Measurements from ENCODE around the gene LRMDA.
A peak's percentile ranks its signal among the peaks of the same experiment; 100 is the strongest.

The LRMDA gene

DNA sequence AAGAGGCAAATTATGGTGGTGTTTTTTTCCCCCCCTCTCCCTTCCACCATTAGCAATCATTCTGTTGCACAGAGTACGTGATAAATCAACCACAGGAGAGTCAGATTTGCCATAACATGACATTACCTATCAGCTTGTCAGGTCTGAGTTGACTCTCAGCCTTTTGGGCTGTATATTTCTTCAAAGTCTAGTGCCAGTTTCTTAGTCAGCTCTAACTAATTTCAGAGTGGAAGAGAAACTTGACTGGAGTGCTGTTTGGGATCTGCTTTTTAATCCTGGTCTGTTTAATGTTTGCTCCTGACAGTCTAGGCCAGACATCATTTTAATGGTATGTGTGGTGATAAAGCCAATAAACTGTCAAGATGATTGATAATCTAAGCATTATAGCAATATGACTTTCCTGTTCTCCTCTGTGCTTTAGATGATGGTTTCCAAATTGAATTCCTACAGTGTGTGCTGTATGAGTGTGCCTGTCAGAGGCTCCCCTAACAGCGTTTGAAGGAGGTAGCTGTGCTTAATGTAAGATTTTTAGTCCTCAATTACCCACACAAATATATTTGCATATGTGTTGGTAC, 76.9 kb downstream of the LRMDA start:
- 7% methylated on average over 1 of the region's 2 CpGs for WGBS
- H3K4me3 ChIP-seq (ENCODE audit: insufficient read depth in 1 of 2, low read depth in 1 of 2, low read length in 2 of 2): peak overlapping the region in 1 of 2 experiments; percentile 28
- H3K4me2 ChIP-seq (ENCODE audit: low read length, poor library complexity, severe bottlenecking): no peak overlapping the region
- peak overlapping the region in 1 of 2 experiments; percentile 6 for H3K18ac ChIP-seq (ENCODE audit: low read depth in 1 of 2, low read length in 2 of 2)
- H3K79me1 ChIP-seq (replicated peaks; ENCODE audit: low read length, poor library complexity, severe bottlenecking): no peaks in the 10 kb centered on the region
- peaks cover 0 to 39% of the 10 kb centered on the region in 2 experiments for H3K27me3 ChIP-seq (ENCODE audit: control insufficient read depth in 1 of 2, insufficient read depth in 1 of 2, low read length in 2 of 2)
- no peaks in the 10 kb centered on the region for H3K36me3 ChIP-seq (ENCODE audit: control insufficient read depth in 1 of 2, insufficient read depth in 2 of 2, low read depth in 1 of 2, low read length in 2 of 2)
- no peaks in the 10 kb centered on the region for H3K9me3 ChIP-seq (ENCODE audit: control insufficient read depth, low read length)
- H2AFZ ChIP-seq (ENCODE audit: low read depth, low read length): no peak overlapping the region
- peak overlapping the region; percentile 35 for H4K8ac ChIP-seq (ENCODE audit: low read length)
- peak overlapping the region in 1 of 2 experiments; percentile 3 for H2BK12ac ChIP-seq (ENCODE audit: low read length in 2 of 2)
- H3K14ac ChIP-seq (ENCODE audit: low read length in 2 of 2): no peak overlapping the region
- H2BK120ac ChIP-seq (ENCODE audit: low read depth, low read length): no peak overlapping the region
- H2BK5ac ChIP-seq (ENCODE audit: low read depth, low read length, poor library complexity, severe bottlenecking): no peak overlapping the region
- peak overlapping the region; percentile 51 for H3K9ac ChIP-seq (ENCODE audit: low read length)
- no peak overlapping the region for H3K4ac ChIP-seq (ENCODE audit: low read depth in 1 of 2, low read length in 2 of 2)
- peak; percentile 93 for DNase-seq
- no peak overlapping the region for H3K27ac ChIP-seq (ENCODE audit: low read length, poor library complexity, severe bottlenecking)
- H4K91ac ChIP-seq (ENCODE audit: low read length): no peak overlapping the region
- H2AK5ac ChIP-seq (ENCODE audit: low read length, severe bottlenecking): no peak overlapping the region
- no peak overlapping the region for H2BK15ac ChIP-seq (ENCODE audit: low read depth, poor library complexity, severe bottlenecking)
- no peak overlapping the region for H3K23ac ChIP-seq (ENCODE audit: low read length in 2 of 2)
- H3K4me1 ChIP-seq (ENCODE audit: control insufficient read depth, insufficient read depth, low read depth, low read length): peaks cover 1% of the 10 kb centered on the region

DNA sequence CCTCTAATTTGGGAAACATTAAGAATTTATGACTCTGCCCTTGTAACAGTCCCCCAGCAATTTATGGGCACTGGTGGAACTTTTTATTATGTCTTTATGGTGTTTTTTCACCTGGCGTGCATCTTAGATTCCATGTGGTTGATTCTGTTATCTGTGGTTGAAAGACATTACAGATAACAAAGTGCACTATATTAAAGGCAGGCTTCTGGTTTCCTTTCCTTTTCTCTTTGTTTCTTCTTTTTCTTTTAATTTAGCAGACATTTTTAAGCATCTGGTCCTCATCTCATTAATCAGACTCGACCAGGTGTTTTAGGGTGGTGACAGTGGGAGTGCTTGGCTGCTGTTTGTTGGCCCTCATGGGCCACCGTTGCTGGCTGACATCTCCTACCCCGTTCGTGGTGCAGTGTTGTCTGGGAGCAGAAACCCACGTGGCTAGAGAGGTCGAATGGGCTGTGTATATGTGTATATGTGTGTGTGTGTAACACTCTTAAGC, 77.4 kb downstream of the LRMDA start:
- Histone ChIP-seq H3K4me1 (ENCODE audit: control insufficient read depth, insufficient read depth, low read depth, low read length) (peaks cover 1% of the 10 kb centered on the region), H2BK12ac (ENCODE audit: low read length in 2 of 2) (peak overlapping the region in 1 of 2 experiments; percentile 98), H2BK120ac (ENCODE audit: low read depth, low read length) (peak overlapping the region; percentile 94), H3K18ac (ENCODE audit: low read depth in 1 of 2, low read length in 2 of 2) (peak overlapping the region in 1 of 2 experiments; percentile 94), H3K36me3 (ENCODE audit: control insufficient read depth in 1 of 2, insufficient read depth in 2 of 2, low read depth in 1 of 2, low read length in 2 of 2) (no peaks in the 10 kb centered on the region), H3K9ac (ENCODE audit: low read length) (peak overlapping the region; percentile 51), H3K27ac (ENCODE audit: low read length, poor library complexity, severe bottlenecking) (no peak overlapping the region), H3K27me3 (ENCODE audit: control insufficient read depth in 1 of 2, insufficient read depth in 1 of 2, low read length in 2 of 2) (peaks cover 0 to 44% of the 10 kb centered on the region in 2 experiments), H3K9me3 (ENCODE audit: control insufficient read depth, low read length) (no peaks in the 10 kb centered on the region), H2AFZ (ENCODE audit: low read depth, low read length) (no peak overlapping the region), H3K4ac (ENCODE audit: low read depth in 1 of 2, low read length in 2 of 2) (peak overlapping the region in 1 of 2 experiments; percentile 66), H3K4me2 (ENCODE audit: low read length, poor library complexity, severe bottlenecking) (no peak overlapping the region), H4K91ac (ENCODE audit: low read length) (no peak overlapping the region), H2BK5ac (ENCODE audit: low read depth, low read length, poor library complexity, severe bottlenecking) (no peak overlapping the region), H2BK15ac (ENCODE audit: low read depth, poor library complexity, severe bottlenecking) (no peak overlapping the region), H4K8ac (ENCODE audit: low read length) (peak overlapping the region; percentile 78), H3K23ac (ENCODE audit: low read length in 2 of 2) (no peak overlapping the region), H3K79me1 (replicated peaks; ENCODE audit: low read length, poor library complexity, severe bottlenecking) (no peaks in the 10 kb centered on the region), H3K14ac (ENCODE audit: low read length in 2 of 2) (peak overlapping the region in 1 of 2 experiments; percentile 58), H2AK5ac (ENCODE audit: low read length, severe bottlenecking) (no peak overlapping the region), H3K4me3 (ENCODE audit: insufficient read depth in 1 of 2, low read depth in 1 of 2, low read length in 2 of 2) (peak overlapping the region in 1 of 2 experiments; percentile 7)
- peak; percentile 62 for DNase-seq
- WGBS: 23% methylated on average over 5 of the region's 7 CpGs

DNA sequence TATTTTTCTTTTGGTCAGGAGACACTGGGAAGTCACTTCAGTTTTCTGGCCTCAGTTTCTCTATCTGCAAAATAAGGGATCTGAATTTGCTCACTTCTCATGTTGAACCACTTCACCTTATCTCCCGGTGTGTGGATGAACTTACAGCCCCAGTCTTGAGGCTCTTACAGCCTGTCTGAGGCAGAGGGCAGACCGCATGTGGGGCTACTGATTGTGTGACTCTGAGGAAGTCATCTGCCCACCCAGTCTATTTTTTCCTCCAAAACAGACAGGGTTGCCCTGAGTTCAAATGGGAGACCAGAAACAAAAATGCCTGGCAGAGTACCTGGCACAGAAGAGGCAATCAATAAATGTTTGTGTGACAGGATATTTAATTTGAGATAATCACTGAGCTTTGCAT, 78.3 kb downstream of the LRMDA start:
- Histone ChIP-seq H2BK12ac (ENCODE audit: low read length in 2 of 2) (peak overlapping the region; percentile 3 to 59), H4K8ac (ENCODE audit: low read length) (no peak overlapping the region), H3K4ac (ENCODE audit: low read depth in 1 of 2, low read length in 2 of 2) (no peak overlapping the region), H3K27me3 (ENCODE audit: control insufficient read depth in 1 of 2, insufficient read depth in 1 of 2, low read length in 2 of 2) (peaks cover 0 to 42% of the 10 kb centered on the region in 2 experiments), H3K79me1 (replicated peaks; ENCODE audit: low read length, poor library complexity, severe bottlenecking) (no peaks in the 10 kb centered on the region), H3K9ac (ENCODE audit: low read length) (no peak overlapping the region), H2BK5ac (ENCODE audit: low read depth, low read length, poor library complexity, severe bottlenecking) (no peak overlapping the region), H4K91ac (ENCODE audit: low read length) (no peak overlapping the region), H2BK15ac (ENCODE audit: low read depth, poor library complexity, severe bottlenecking) (no peak overlapping the region), H2AK5ac (ENCODE audit: low read length, severe bottlenecking) (no peak overlapping the region), H3K9me3 (ENCODE audit: control insufficient read depth, low read length) (no peaks in the 10 kb centered on the region), H3K4me2 (ENCODE audit: low read length, poor library complexity, severe bottlenecking) (no peak overlapping the region), H3K4me3 (ENCODE audit: insufficient read depth in 1 of 2, low read depth in 1 of 2, low read length in 2 of 2) (no peak overlapping the region), H2AFZ (ENCODE audit: low read depth, low read length) (no peak overlapping the region), H3K36me3 (ENCODE audit: control insufficient read depth in 1 of 2, insufficient read depth in 2 of 2, low read depth in 1 of 2, low read length in 2 of 2) (no peaks in the 10 kb centered on the region), H3K18ac (ENCODE audit: low read depth in 1 of 2, low read length in 2 of 2) (peak overlapping the region; percentile 52 to 83), H3K27ac (ENCODE audit: low read length, poor library complexity, severe bottlenecking) (no peak overlapping the region), H3K23ac (ENCODE audit: low read length in 2 of 2) (no peak overlapping the region), H2BK120ac (ENCODE audit: low read depth, low read length) (no peak overlapping the region), H3K14ac (ENCODE audit: low read length in 2 of 2) (no peak overlapping the region), H3K4me1 (ENCODE audit: control insufficient read depth, insufficient read depth, low read depth, low read length) (peaks cover 1% of the 10 kb centered on the region)
- WGBS: 76% methylated on average over 2 of the region's 2 CpGs
- no peak for DNase-seq

DNA sequence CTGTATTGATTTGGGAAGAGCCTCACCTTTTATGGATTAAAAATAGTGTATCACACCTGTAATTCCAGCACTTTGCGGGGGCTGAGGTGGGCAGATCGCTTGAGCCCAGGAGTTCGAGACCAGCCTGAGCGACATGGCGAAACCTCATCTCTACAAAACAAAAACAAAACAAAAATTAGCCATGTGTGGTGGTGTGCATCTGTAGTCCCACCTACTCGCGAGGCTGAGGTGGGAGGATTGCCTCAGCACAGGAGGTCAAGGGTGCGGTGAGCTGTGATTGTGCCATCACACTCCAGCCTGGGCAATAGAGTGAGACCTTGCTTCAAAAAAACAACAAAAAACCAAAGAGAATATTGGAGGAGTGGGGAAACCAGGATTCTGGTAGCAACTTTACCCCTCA, 79.6 kb downstream of the LRMDA start:
- peaks cover 0 to 30% of the 10 kb centered on the region in 2 experiments for H3K27me3 ChIP-seq (ENCODE audit: control insufficient read depth in 1 of 2, insufficient read depth in 1 of 2, low read length in 2 of 2)
- peaks cover 1% of the 10 kb centered on the region for H3K4me1 ChIP-seq (ENCODE audit: control insufficient read depth, insufficient read depth, low read depth, low read length)
- no peak overlapping the region for H3K23ac ChIP-seq (ENCODE audit: low read length in 2 of 2)
- H2AK5ac ChIP-seq (ENCODE audit: low read length, severe bottlenecking): no peak overlapping the region
- no peak overlapping the region for H2AFZ ChIP-seq (ENCODE audit: low read depth, low read length)
- H3K27ac ChIP-seq (ENCODE audit: low read length, poor library complexity, severe bottlenecking): no peak overlapping the region
- H3K18ac ChIP-seq (ENCODE audit: low read depth in 1 of 2, low read length in 2 of 2): peak overlapping the region in 1 of 2 experiments; percentile 60
- no peaks in the 10 kb centered on the region for H3K79me1 ChIP-seq (replicated peaks; ENCODE audit: low read length, poor library complexity, severe bottlenecking)
- no peak overlapping the region for H3K9ac ChIP-seq (ENCODE audit: low read length)
- H2BK5ac ChIP-seq (ENCODE audit: low read depth, low read length, poor library complexity, severe bottlenecking): no peak overlapping the region
- H3K14ac ChIP-seq (ENCODE audit: low read length in 2 of 2): no peak overlapping the region
- WGBS: 93% methylated on average over 6 of the region's 8 CpGs
- DNase-seq: no peak
- no peak overlapping the region for H2BK120ac ChIP-seq (ENCODE audit: low read depth, low read length)
- H3K4me2 ChIP-seq (ENCODE audit: low read length, poor library complexity, severe bottlenecking): no peak overlapping the region
- H3K4me3 ChIP-seq (ENCODE audit: insufficient read depth in 1 of 2, low read depth in 1 of 2, low read length in 2 of 2): no peak overlapping the region
- H3K36me3 ChIP-seq (ENCODE audit: control insufficient read depth in 1 of 2, insufficient read depth in 2 of 2, low read depth in 1 of 2, low read length in 2 of 2): no peaks in the 10 kb centered on the region
- no peak overlapping the region for H2BK15ac ChIP-seq (ENCODE audit: low read depth, poor library complexity, severe bottlenecking)
- H4K8ac ChIP-seq (ENCODE audit: low read length): no peak overlapping the region
- no peaks in the 10 kb centered on the region for H3K9me3 ChIP-seq (ENCODE audit: control insufficient read depth, low read length)
- no peak overlapping the region for H3K4ac ChIP-seq (ENCODE audit: low read depth in 1 of 2, low read length in 2 of 2)
- no peak overlapping the region for H4K91ac ChIP-seq (ENCODE audit: low read length)
- H2BK12ac ChIP-seq (ENCODE audit: low read length in 2 of 2): peak overlapping the region; percentile 50 to 90

Measured in mesenchymal stem cell (in vitro differentiated cells and primary cell).